ENCODE measurements around the gene CNGA4.
"Not testable (repeated sequence)": the region's sequence is repeated elsewhere in the genome, so short reads cannot be mapped to it uniquely, and the experiment has no call there.

Gene CNGA4

GRCh38 chr11:6228520-6228919 lies 10.4 kb upstream of the CNGA4 start:
- no peak for DNase-seq

- no peak for DNase-seq
Measured at GRCh38 chr11:6229911-6230310, 9.0 kb upstream of the CNGA4 start.

- DNase-seq: no peak
Measured at GRCh38 chr11:6232899-6233298, 6.0 kb upstream of the CNGA4 start.

GRCh38 chr11:6233984-6234386 lies 4.9 kb upstream of the CNGA4 start:
- DNase-seq: no peak

GRCh38 chr11:6234387-6235107 lies 4.3 kb upstream of the CNGA4 start, which contains the start of gene FHIP1B:
Gene FHIP1B (minus strand): TSS chr11:6234636. CDS start chr11:6224516, 10,120 bp downstream.
- peak; percentile 94 for DNase-seq

- DNase-seq: no peak
Measured at GRCh38 chr11:6237266-6237665, 1.6 kb upstream of the CNGA4 start.

GRCh38 chr11:6237761-6238302 lies 1.1 kb upstream of the CNGA4 start:
- DNase-seq: no peak

GRCh38 chr11:6240139-6240538 lies 1.2 kb downstream of the CNGA4 start:
- DNase-seq: no peak

GRCh38 chr11:6240781-6241180 lies 1.9 kb downstream of the CNGA4 start:
- DNase-seq: no peak

- no peak for DNase-seq
Measured at GRCh38 chr11:6241316-6241715, 2.4 kb downstream of the CNGA4 start.

GRCh38 chr11:6245536-6245935 lies 6.6 kb downstream of the CNGA4 start:
- no peak for DNase-seq

- no peak for DNase-seq
Measured at GRCh38 chr11:6248248-6248647, 9.4 kb downstream of the CNGA4 start.

- not testable (repeated sequence) for DNase-seq
Measured at GRCh38 chr11:6248897-6249296, 10.0 kb downstream of the CNGA4 start.

GRCh38 chr11:6249770-6250555 lies 11.1 kb downstream of the CNGA4 start:
- peak; percentile 1 for DNase-seq

- peak; percentile 0 for DNase-seq
Measured at GRCh38 chr11:6251120-6251733, 12.3 kb downstream of the CNGA4 start.

- DNase-seq: no peak
Measured at GRCh38 chr11:6251990-6252473, 13.1 kb downstream of the CNGA4 start.

- DNase-seq: no peak
Measured at GRCh38 chr11:6253197-6253596, 14.3 kb downstream of the CNGA4 start.

- no peak for DNase-seq
Measured at GRCh38 chr11:6258141-6258540, 19.3 kb downstream of the CNGA4 start.

GRCh38 chr11:6258571-6259081 lies 19.7 kb downstream of the CNGA4 start:
- DNase-seq: no peak

- no peak for DNase-seq
Measured at GRCh38 chr11:6260207-6260726, 21.4 kb downstream of the CNGA4 start.

- no peak for DNase-seq
Measured at GRCh38 chr11:6263662-6264061, 24.8 kb downstream of the CNGA4 start.

- DNase-seq: no peak
Measured at GRCh38 chr11:6268820-6269219, 29.9 kb downstream of the CNGA4 start.

- DNase-seq: no peak
Measured at GRCh38 chr11:6269994-6270393, 31.1 kb downstream of the CNGA4 start.
